ENCODE data around the gene SMYD3. TPM values are rescaled to one million over a fixed set of nuclear protein-coding genes. Genes with fewer than 3 reads are reported as not detected.

Gene SMYD3
- total and polyA plus RNA-seq, 10 of the 15 experiments (the other 5 are each of a cell fraction or from before 2014, with no cell fraction given), result 18.3 to 54.0 (median 24.8) TPM

GRCh38 chr1:246455476-246455875 is 51.6 kb downstream of the SMYD3 start:
- H3K79me2 ChIP-seq (ENCODE audit: control insufficient read depth, insufficient read depth, low read length), result no peaks in the 10 kb centered on the region
- H3K27ac ChIP-seq (ENCODE audit: control insufficient read depth, insufficient read depth), result no peak overlapping the region
- H2AFZ ChIP-seq (ENCODE audit: control insufficient read depth, low read depth, low read length), result no peak overlapping the region
- WGBS (ENCODE audit: insufficient coverage, insufficient replicate concordance, low lambda C conversion rate, missing lambda C conversion rate), result 88% methylated on average over 1 of the region's 1 CpG
- no peaks in the 10 kb centered on the region; the same call in 2 of the 3 replicates for H3K9me3 ChIP-seq (replicated peaks; ENCODE audit: control insufficient read depth, insufficient read depth, low read length)
- H3K36me3 ChIP-seq (ENCODE audit: control insufficient read depth in 2 of 2, insufficient read depth in 2 of 2, low read length in 1 of 2), result no peaks in the 10 kb centered on the region
- no peaks in the 10 kb centered on the region for H3K4me1 ChIP-seq (ENCODE audit: control insufficient read depth, insufficient read depth, low read length)
- no peaks in the 10 kb centered on the region for H4K20me1 ChIP-seq (ENCODE audit: control insufficient read depth, insufficient read depth)
- POLR2A ChIA-PET, result no interaction called here
- ATAC-seq (no peak), FAIRE-seq (no peak), DNase-seq (ENCODE audit: low read depth, low spot score) (no peak)
- SMC1A ChIA-PET (ENCODE audit: uncharacterized antibody, unreplicated experiment), result interaction anchor here (0.5 to 1.7 kb wide), 5 partner anchors 16 to 444 kb away, joined by 3 to 8 read pairs (median 3); no protein-coding TSS in a partner anchor
- no peak overlapping the region for H3K9ac ChIP-seq (ENCODE audit: control insufficient read depth, insufficient read depth, low read length)
- RAD21 ChIA-PET (ENCODE audit: unreplicated experiment), result interaction anchor here (0.6 to 0.9 kb wide), 2 partner anchors 184 to 444 kb away, joined by 3 read pairs; no protein-coding TSS in a partner anchor
- H3K4me2 ChIP-seq (ENCODE audit: control insufficient read depth, insufficient read depth), result no peak overlapping the region
- intact Hi-C loops (cut with micrococcal nuclease; ENCODE audit: unreplicated experiment) (loop anchor here (10.0 kb wide), 1 partner anchor 571 kb away; no protein-coding TSS in a partner anchor), in situ Hi-C loops (cut with MboI) (no loop called here)
- BruUV-seq (replicated peaks), result no TSS peak
- CTCF ChIA-PET, result interaction anchor here (0.8 to 2.7 kb wide), 7 partner anchors 8 to 1302 kb away, joined by 3 to 11 read pairs (median 5); no protein-coding TSS in a partner anchor
- H3K27me3 ChIP-seq (replicated peaks in 1 of 2; ENCODE audit: control insufficient read depth in 2 of 2, insufficient read depth in 2 of 2, low read length in 1 of 2), result no peaks in the 10 kb centered on the region
- no peak overlapping the region for H3K4me3 ChIP-seq
- TF ChIP-seq TARDBP (IDR thresholded peaks at IDR 0.05; ENCODE audit: borderline replicate concordance) (no peak), POLR2AphosphoS2 (IDR thresholded peaks at IDR 0.05; ENCODE audit: low read depth, low read length) (no peak), ZBTB4 (CRISPR knock-in tag; IDR thresholded peaks at IDR 0.05) (no peak), ZBTB11 (CRISPR knock-in tag; IDR thresholded peaks at IDR 0.05) (no peak), BCL3 (IDR thresholded peaks at IDR 0.05; ENCODE audit: borderline replicate concordance, insufficient read depth, low read depth, low read length, poor library complexity, severe bottlenecking) (no peak), WRNIP1 (IDR thresholded peaks at IDR 0.05; ENCODE audit: borderline replicate concordance, low read depth, low read length) (no peak), NR2F1 (conservative IDR thresholded peaks at IDR 0.05) (no peak), CBFB (IDR thresholded peaks at IDR 0.05; ENCODE audit: low read depth) (no peak), MTA2 (IDR thresholded peaks at IDR 0.05; ENCODE audit: low read depth) (no peak), MEF2B (IDR thresholded peaks at IDR 0.05; ENCODE audit: partially characterized antibody, poor library complexity, severe bottlenecking) (no peak), ELK1 (IDR thresholded peaks at IDR 0.05; ENCODE audit: low read depth, low read length) (no peak), EED (IDR thresholded peaks at IDR 0.05; ENCODE audit: low read depth) (no peak), ESRRA (IDR thresholded peaks at IDR 0.05; ENCODE audit: low read length) (no peak)
